HG03103 (cell line): ENCODE data around the gene COL18A1.

ENCODE experiments used
- ATAC-seq: cut with Tn5 transposase; IDR thresholded peaks from one replicate; pipeline ENCODE4 v1.9.1; 2021; ENCODE audit warnings: low read depth; ENCODE audit not compliant: unreplicated experiment

Gene COL18A1

DNA sequence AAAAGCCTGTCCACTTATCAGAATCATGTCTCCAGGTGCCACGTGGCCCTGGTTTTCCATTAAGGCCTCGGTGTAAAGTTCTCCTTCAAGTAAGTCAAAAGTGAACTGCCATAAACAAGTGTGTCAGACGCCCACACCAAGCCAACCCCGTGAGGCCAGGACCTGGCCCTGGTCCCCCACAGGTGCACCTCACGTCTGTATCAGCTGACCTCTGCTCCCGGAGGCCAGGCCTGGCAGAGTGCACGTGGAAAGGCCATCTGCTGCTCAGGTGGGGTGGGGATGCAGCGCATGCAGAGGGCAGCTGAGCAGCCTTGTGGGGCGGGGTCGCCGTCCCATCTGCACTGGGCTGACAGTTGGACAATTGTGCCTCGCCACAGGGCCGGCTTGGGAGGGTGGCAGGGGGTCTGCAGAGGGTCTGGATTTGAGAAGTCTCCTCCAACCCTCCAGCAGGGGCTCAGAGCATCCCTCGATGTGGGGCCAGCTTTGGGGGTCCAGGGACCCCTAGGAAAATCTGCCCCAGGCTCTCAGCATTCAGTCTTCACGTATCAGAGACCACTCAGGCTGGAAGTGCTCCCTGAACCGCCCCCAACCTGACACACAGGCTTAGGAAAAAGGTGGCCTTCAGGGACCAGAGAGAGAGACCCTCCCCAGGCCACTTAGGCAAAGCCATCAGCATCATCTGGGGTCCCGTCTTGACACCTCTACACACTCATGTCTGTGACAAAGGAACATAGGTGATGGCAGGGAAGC, 134.3 kb downstream of the COL18A1 start:
- no peak for ATAC-seq

GRCh38 chr21:45539796-45540600, 135.0 kb downstream of the COL18A1 start:
- no peak for ATAC-seq

DNA sequence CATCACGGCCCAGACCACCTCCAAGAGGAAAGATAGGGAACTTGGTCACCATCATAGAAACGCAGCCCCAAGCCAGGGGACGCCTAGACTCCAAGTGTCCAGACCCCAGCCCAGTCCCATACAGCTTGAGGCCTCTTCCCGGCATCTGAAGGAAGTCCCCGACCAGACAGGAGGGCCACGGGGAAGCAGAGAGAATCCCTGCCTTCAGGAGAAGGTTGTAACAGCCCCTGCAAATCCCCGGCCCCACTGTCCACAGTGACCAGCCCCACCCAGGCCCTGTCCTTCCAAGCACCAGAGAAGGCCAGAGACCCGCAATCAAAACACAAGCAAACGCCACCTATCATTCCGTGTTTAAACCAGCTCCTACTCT, 135.6 kb downstream of the COL18A1 start:
- no peak for ATAC-seq

DNA sequence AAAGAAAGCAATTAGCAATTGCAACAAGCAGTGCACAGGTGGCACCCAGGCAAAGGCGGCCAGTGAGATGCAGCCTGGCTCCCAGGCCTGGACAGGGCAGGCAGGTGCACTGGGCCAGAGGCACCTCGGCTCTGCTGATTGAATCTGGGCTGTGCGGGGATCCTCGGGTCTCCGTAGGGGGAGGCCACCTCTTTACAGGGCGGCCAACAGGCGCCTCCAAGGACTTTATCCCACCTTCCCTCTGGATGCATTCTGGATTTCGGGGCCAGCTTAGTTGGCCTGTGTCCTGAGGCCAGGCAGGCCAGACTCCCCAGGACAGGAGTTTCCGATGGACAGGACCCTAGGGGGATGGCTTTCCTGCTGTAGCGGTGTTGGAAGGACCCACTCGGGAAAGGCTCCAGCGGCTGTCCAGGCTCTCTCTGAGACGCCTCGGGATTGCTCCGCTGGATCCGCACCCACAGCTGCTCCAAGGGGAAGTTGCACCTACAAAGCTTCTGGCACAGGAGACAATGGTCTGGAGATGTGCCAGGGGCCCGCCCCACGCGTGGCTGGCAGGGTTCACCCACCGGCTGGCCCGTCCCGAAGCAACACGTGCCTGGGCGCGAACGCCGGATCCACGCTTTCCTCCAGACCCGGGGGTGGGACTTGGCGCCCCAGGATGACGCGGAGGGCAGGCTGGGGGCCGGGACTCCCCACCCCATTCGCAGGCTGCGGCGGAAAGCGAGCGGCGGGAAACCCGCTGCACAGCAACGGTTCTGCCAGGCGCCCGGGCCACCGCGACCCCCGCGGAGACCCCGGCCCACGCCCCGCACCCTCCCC, 136.5 kb downstream of the COL18A1 start:
- peak; percentile 48 for ATAC-seq

- peak; percentile 53 for ATAC-seq
These were observed 137.3 kb downstream of the COL18A1 start, which contains the start of gene SLC19A1 for GRCh38 chr21:45542242-45542666. Gene SLC19A1 (minus strand): TSS chr21:45542440. CDS start chr21:45537959, 4,481 bp downstream.

DNA sequence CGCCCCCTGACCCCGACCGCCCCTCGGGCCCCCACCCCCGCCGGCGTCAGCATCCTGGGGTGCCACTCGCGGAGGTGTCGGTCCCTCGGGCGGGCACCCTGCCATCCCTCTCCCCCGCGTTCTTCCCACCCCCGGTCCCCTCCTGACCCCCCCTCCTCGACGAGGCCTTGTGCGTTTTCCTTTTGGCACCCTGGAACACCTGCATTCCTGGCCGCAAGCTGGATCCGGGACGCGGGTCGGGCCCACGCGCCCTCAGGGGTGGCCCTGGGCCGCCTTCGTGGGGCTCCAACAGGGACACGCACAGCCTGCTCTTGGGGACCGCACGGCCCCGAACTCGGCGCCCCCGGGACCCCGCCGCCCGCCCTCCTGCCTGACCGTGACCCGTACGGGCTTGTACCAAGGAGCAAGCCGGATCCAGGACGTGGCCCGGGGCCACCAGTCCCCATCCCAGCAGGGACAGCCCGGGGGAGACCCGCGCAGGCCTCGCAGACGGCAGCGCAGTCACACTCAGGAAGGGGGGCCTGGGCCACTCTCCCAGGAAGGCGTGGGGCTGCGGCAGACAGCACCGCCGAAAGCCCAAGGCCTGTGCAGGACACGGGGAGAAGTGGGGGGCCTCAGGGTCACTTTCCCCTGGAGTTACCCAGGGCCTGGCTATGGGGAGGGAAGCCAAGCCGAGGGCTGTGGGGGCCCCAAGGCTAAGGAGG, 137.9 kb downstream of the COL18A1 start:
- no peak for ATAC-seq

DNA sequence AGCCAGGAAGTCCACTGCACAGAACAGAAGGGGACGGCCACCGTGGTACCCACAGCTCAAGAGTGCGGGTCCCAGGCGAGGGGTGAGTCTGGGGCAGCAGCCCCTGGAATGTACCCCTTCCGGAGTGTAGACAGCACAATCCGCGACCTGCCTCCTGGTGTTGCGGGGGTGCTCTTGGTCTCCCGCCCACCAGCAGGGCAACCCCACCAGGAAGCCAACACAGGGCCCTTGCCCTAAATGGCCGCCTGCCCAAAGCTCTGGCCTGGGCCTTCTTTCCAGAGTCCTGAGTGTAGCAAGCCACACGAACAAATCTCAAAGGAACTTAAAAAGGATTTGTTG, 138.4 kb downstream of the COL18A1 start:
- ATAC-seq, result no peak

DNA sequence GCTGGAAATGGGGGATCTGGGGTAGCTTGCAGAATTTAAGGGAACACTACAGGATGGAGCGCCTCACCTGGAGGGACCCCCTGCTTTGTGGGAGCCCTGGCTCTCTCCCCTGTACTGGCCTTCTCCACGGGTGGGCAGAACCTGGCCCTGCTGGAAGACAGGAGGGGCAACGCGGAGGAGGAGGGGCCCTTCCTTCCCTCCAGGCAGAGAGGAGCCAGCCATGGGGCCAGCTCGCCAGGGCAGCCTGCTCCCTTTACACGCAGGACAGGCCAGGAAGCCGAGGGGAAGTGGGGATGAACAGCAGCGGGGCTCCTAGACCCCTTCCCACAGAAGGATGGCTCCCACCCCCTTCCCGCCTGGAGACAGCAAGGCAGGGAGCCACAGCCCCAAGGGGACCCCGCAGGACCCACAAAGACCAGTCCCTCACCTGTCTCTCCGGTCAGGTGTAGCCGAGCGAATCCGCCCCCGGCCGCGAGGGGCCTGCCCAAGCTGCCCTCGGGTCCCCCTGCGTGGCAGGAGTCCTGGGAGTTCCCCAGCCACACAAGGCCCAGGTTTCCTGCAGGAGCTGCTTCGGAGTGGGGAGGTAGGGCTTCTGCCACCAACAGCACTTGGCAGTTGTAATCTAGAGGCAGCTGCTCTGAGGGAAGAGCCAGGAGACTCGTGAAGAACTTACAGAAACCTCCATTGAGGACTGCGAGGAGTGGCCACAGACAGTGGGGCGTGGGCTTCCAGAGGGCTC, 138.9 kb downstream of the COL18A1 start:
- no peak for ATAC-seq

GRCh38 chr21:45544449-45545235, 139.7 kb downstream of the COL18A1 start:
- no peak for ATAC-seq

DNA sequence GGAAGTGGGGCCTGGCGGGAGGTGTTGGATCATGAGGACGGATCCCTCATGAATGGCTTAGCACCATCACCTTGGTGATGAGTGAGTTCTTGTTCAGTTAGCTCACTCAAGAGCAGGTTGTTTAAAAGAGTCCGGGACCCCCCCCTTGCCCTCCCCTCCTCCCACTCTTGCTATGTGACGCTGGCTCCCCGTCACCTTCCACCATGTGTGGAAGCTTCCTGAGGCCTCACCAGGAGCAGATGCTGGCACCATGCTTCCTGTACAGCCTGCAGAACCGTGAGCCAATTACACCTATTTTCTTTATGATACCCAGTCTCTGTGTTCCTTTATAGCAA, 140.2 kb downstream of the COL18A1 start:
- no peak for ATAC-seq

DNA sequence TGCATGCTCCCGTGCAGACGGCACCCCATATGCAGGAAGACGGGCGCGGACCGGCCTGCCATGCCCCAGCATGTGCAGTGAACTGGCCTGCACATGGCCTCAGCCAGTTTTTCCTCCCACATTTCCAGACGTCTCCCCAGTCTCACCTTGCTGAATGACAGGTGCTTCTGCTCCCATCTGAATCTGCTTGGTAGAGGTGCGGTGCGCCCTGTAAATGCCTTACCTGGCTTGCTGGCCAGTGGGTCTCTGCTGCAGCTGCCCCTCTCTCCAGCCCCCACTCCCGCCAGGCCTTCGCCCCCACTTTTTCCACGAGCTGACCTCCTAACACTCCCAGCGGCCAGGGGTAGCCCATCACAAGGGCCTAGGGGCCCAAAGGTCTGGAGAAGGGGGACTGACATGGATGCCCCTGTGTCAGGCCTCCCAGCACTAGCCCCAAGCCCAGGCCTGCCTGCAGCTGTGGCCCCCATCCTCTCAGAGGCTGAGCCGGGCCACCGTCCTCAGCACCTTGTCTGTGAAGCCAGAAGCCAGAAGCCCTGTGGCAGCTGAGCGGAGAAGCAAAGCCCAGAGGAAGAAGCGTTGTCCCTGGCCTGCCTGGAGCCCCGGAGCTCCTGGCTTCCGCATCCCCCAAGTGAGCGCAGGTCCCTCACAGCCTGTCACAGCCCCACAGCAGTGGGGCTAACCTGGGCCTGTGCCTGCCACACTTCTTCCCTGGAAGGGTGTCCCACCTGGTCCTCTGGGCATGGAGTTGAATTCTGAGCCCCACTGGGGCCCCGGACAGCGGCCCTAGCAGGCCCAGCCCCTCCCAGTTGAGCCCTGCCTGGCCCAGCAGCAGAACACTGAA, 140.9 kb downstream of the COL18A1 start:
- ATAC-seq, result no peak

- no peak for ATAC-seq
These were observed 141.9 kb downstream of the COL18A1 start for GRCh38 chr21:45546636-45547544.

- no peak for ATAC-seq
These were observed 142.6 kb downstream of the COL18A1 start for GRCh38 chr21:45547545-45547900.

- ATAC-seq, result no peak
These were observed 143.9 kb downstream of the COL18A1 start for GRCh38 chr21:45548711-45549491.

DNA sequence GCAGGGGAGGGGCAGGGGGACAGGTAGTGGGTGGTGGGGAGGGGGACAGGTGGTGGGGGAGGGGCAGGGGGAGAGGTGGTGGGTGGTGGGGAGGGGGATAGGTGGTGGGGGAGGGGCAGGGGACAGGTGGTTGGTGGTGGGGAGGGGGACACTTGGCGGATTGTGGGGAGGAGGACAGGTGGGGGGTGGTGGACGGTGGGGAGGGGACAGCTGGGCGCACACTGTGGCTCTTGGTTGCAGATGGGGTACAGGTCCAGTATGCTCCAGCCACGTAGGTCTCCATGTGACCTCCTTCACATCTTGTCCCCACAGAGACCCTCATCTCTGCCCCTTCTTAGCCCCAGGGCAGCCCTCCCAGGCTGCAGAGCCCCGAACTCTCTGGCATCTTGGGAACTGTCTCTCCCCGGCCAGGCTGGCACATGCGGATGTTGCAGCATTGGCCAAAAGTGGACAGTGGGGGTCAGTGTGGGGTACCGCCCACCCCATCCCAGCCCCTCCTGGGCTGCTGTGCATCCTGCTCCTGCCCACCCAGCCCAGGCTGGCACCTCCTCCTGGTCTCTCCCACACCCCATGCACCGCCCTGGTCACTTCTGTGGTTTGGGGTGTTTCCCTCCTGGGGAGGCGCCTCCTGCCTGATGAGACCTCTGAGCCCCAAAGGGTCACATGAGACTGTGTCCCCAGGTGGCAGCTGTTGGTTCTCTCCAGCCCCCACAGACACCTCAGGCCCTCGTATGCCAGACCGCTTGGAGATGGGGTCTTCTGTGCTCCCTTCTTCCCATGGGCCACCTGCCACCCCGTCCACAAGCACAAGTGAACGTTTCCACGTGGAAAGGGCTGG, 144.9 kb downstream of the COL18A1 start:
- ATAC-seq, result peak; percentile 17
